NCI-H128 (cell line): ENCODE results near the gene BABAM2.
"Not testable (repeated sequence)": the region's sequence is repeated elsewhere in the genome, so short reads cannot be mapped to it uniquely, and the experiment has no call there.

Source experiments
- DNase-seq: peaks from one replicate; lab custom pipeline; 2025; ENCODE audit not compliant: unreplicated experiment; lab: John Stamatoyannopoulos, UW

BABAM2 gene

DNA sequence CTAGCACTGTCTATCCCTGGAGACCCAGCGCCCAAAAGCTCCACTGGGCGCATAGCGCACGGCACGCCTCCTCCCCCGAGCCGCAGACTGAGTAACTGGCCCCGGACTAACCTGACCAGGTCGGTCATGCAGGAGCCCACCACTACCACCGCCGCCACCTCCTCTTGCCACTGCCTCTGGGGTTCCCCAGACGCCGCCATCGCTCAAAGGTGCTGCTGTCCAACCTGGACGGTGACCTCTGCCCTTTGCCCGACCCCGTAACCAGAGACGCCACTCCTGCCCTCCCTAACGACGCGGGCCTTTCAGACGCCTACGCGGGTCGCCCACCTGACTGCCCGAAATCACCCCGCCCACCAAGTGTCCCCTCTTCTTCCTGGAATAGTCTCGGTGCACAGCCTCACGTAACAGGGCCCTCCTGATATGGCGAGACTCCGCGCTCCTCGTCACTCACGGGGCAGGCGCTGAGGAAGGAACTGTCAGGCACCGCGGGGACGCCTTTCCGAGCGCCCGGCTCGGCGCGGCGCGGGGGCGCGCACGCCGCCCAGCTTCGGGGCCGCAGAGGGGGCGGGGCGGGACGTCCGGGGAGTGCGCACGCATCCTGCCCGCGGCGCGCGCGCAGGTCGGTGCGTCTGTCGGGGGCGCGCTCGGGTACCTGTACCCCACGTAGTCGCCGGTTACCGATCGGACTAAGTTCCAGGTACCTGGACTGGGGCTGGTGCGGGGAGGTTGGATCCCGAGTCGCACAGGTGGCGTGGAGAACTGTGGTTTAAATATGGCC is at the start of gene BABAM2, which contains the start of gene RBKS:
Gene BABAM2 (plus strand): TSS at position 584 of the 778 bp plus-strand sequence. CDS start 3,828 bp downstream, outside the sequence.
Gene RBKS (minus strand): TSS at position 242 of the 778 bp plus-strand sequence. CDS start 42 bp downstream, at position 200.
- peak; percentile 63 for DNase-seq

DNA sequence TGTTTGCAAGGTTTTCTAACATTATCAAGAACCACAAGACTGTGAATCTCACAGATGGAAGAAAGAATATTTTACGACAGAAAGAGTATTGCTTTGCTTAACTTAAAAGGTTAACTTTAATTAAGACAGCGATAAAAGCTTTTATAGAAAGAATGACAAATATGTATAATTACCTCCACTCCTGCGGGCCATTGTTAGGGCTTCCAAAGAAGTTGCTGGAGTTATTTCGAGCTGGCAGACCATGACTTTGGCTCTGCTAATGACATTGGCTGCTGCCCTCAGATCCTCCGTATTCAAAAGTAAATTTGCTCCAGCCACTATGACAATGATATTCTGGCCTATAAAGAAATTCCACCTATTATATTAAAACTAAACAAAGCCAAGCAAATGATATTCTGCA is 47.6 kb upstream of the BABAM2 start:
- no peak for DNase-seq

- DNase-seq, result no peak
These were observed 46.5 kb upstream of the BABAM2 start for GRCh38 chr2:27843992-27844391.

DNA sequence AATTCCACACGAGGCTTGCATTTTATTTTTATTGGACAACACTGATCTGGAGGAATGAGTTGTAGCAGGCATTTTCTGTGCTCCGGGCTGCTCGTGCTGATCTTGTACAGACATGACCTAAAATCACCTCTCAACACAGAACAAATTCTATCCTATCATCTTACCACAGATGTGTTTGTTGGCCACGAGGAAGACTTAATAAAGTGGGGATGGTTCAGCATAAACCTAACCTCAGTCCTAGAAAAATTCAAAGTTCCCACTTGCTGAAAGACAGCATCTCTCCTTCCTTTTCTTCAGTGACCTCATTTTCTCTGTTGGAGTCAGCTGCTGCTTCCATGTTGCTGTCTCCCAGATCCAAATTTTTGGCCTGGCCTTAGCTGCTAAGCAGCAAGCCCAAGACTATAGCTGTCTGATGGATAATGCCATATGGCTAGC is 45.7 kb upstream of the BABAM2 start:
- DNase-seq, result no peak

DNA sequence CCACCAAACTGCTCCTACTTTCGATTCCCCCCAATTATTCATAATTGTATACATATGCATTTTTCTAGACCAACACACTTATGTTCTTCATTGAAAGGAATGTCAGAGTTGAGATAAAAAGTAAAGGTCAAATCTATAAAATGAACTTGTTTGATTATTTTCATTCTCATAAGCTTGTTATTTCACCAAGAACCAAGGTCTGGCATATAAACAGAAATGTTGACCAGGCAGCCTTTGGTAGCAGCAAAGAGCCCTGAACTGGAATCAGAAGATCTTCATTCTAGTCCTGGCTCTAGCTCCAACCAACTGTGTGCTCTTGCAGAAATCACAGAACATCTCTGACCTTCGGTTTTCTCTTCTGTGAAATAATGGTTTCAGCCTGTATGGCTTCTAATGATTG is 43.2 kb upstream of the BABAM2 start:
- no peak for DNase-seq

- DNase-seq, result no peak
These were observed 40.8 kb upstream of the BABAM2 start for GRCh38 chr2:27849558-27850205.

DNA sequence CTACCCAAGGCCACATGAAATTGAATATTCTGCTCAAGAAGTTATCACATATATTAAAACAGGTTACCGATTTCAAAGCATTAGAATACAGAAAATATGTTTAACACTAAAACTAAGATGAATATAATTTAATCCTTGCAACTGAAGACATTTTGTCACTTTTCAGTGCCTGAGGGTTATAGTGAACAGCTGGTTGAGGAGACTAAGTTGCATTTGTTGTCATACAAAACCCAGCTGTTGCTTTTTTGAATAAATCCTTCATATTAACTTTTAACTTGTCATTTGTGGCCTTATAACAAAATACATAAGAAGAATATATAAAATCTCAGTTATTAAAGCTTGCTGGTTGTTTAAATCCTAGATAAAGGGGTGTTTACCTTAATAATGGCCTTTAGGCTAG is 37.8 kb upstream of the BABAM2 start:
- DNase-seq, result no peak

GRCh38 chr2:27854229-27854862 is 36.2 kb upstream of the BABAM2 start:
- DNase-seq, result no peak

DNA sequence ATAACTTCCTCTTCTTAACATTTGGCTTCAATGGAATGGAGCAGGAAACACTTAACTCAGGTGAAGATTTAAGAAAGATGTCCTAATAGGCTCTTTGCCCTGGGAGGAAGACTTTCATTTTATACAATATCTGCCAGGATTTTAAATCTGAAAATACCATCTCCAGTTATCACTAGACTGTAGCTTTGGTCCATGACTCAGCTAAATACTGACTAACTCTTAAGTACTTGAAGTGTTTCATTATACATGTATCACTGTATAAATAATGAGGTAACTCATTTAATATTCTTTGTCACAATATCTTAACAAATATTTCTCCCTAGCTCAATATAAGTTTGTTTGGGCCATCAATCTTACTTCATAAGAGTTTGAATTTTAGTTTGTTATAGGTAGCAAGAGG is 35.1 kb upstream of the BABAM2 start:
- DNase-seq, result no peak

DNA sequence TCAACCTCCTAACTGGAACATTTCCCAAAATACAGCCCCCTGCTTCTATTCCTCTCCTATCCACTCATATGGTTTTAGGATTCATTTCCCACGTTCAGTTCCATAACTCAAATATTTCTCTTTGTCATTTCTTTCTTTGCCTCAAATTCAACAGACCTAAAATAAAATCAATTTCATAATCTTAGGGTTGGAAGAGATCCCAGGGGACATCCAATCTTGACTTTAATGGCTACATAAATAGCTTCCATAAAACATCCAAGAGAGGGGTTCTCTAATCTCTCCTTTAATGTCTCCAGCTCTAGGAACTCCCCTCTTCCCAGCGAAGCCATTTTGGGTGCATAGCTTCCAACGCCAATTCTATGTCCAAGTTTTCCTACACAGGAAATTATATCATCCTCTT is 34.1 kb upstream of the BABAM2 start:
- no peak for DNase-seq

DNA sequence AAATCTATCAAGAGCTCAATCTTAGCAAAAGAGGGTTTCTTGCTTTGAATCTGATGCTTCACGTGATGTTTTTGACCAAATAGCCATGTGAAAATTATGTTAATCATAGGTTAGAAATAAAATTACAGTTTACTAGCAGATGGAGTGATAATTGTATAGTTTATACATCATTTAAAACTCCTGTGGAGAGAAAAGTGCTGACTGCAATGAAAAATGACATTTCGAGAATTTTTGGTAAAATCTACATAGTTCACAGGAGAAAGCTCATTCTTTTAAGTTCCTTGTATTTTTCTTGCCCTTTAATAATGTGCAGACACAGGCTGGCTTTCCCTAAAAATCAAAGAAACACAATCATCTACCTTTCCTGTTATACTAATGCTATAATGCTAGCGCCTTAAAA is 33.6 kb upstream of the BABAM2 start:
- no peak for DNase-seq

- no peak for DNase-seq
These were observed 32.9 kb upstream of the BABAM2 start for GRCh38 chr2:27857417-27858172.

GRCh38 chr2:27860111-27860510 is 30.4 kb upstream of the BABAM2 start:
- DNase-seq, result no peak

GRCh38 chr2:27863146-27863545 is 27.4 kb upstream of the BABAM2 start:
- no peak for DNase-seq

DNA sequence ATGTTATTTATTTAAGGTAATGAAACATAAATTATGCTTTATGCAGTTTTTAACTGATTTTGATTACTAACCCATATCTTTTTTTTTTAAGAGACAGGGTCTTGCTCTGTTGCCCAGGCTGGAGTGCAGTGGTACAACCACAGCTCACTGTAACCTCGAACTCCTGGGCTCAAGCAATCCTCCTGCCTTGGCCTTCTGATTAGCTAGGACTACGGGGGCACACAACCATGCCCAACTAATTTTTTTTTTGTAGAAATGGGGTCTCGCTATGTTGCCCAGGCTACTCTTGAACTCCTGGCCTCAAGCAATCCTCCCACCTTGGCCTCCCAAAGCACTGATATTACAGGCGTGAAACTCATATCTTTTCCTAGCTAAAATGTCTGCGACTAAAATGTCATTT is 26.6 kb upstream of the BABAM2 start:
- DNase-seq, result not testable (repeated sequence)

DNA sequence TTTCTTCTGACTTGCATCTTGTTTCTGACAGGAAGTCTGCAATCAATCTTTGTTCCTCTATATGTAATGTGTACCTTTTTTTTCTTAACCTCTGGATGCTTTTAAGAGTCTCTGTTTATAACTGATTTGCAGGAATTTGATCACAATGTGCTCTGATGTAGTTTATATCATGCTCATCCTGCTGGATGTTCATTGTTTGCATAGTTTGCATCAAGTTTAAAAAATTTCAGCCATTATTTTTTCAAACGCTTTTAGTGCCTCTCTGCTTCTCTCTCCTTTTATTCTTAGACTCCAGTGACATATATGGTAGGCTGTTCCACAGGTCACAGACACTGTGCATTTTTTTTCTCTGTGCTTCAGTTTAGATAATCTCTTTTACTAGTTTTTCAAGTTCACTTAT is 24.3 kb upstream of the BABAM2 start:
- no peak for DNase-seq

DNA sequence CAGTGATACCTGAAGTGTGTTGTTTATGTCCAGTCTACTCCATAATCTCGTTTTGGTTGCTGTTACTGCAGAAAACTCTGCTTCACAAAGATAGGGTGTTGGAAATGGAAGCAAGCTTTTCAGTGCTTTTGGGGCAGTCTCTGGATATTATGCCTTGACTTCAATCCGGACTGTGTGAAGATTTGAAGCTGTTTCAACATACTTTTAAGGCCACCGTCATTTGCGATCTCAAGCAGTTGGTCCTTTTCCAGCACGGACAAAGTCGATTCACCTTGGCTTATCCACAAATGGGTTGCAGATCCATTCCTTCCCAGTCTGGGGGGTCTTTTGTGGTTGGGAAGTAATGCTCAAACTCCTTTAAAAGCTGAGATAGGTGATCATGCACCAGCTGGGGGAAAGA is 20.8 kb upstream of the BABAM2 start:
- DNase-seq, result no peak

DNA sequence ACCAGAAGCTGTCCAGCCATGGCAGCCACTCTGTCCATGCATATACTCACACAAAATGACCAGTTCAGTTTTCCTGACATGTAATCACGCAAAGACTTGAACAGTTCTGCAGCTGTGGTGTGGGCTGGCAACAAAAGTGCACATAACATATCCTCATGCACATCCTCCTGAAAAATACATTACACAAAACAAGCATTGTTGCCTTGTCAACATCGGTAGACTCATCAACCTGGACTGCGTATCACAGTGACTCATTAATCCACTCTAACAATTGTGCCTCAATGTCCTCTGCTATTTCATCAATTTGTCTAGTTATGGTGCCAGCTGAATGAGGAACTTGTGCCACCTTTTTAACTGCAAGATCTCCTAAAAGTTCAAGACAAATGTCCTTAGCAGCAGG is 19.8 kb upstream of the BABAM2 start:
- DNase-seq, result no peak

DNA sequence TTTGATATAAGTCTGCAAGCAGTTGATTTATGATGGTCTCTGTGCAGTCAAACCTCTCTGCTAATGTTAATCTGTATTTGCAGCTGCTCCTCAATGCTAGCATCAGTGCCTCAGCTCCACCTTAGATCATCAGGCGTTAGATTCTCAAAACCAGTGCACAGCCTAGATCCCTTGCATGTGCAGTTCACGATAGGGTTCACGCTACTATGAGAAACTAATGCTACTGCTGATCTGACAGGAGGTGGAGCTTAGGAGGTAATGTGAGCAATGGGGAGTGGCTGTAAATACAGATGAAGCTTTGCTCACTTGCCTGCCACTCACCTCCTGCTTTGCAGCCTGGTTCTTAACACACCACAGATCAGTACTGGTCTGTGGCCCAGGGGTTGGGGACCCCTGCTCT is 18.7 kb upstream of the BABAM2 start:
- no peak for DNase-seq

- DNase-seq, result no peak
These were observed 17.4 kb upstream of the BABAM2 start for GRCh38 chr2:27873091-27873490.
